ENCODE data around the gene SFT2D1.

The SFT2D1 gene

DNA sequence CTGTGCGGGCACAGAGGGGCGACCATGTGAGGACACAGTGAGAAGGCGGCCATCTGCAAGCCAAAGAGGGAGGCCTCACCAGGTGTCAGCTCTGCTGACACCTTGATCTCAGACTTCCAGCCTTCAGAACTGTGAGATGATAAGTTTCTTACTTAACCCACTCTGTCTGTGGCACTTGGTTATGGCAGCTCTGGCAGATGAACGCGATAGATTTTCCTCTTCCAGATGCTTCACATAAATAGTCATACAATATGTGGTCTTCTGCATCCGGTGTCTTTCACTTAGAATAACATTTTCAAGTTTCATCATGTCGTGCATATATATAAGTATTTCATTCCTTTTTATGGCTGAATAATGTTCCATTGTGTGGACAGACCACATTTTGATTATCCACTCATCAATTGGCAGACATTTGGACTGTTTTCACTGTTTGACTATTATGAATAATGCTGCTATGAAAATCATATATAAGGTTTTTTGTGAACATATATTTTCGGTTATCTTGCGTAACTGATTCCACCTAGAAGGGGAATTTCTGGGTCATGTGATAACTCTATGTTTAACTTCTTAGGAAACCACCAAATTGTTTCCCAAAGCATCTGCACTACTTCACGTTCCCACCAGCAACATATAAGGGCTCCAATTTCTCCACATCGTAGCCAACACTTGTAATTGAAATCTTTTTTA lies 64.3 kb downstream of the SFT2D1 start:
- DNase-seq (ENCODE audit: low read depth, low spot score), result no peak

GRCh38 chr6:166277018-166277417 lies 65.3 kb downstream of the SFT2D1 start:
- DNase-seq (ENCODE audit: low read depth, low spot score), result no peak

DNA sequence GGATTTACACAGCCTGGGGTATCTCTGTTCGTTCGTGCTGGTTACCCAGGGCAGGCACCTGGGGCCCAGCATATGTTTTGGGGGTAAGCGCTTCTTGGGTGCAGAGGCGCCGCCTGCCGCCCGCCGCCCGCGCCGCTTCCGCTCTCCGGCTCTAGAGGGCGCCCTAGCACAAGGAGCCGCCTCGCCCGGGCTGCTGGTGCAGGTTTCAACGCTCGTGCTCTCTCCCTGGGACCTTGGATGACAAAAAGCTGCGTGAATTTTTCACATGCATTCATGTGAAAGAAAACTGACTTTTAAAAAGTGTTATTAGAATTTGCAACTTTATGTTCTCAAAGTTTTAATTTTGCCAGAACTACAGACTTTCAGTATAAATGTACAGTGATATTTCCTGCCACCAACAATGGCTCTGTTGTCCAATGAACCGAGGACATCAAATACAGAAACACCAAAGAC lies 66.6 kb downstream of the SFT2D1 start:
- no peak for DNase-seq (ENCODE audit: low read depth, low spot score)

DNA sequence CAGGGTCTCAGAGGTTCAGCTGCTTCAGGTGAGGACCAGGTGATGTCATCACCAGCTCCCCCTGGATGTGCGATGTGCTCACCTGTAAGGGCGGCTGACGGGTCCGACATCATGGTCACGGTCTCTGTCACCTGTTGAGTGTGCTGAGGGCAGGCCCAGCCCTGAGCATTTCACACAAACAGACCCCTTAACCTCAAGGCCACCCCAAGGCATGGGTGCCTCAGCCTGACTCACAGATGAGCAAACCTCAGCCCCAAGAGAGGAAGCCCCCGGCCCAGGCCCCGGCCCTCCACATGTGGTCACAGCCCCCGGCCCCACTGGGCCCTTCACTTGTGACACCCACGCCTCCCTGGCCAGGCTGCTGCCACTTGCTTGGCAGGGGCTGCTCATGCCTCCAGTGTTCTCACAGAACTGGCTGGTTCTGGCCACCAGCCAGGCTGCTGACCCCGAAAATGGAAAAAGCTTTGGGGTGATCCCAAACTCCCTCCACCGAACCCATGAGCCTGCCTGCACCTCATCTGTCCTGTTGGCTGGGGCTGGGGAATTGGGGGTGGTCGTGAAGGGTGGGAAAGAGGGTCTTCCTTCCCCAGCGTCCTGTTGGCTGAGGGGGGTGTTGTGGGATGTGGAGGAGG lies 67.5 kb downstream of the SFT2D1 start:
- DNase-seq (ENCODE audit: low read depth, low spot score), result no peak

GRCh38 chr6:166274163-166274562 lies 68.2 kb downstream of the SFT2D1 start:
- DNase-seq (ENCODE audit: low read depth, low spot score), result no peak

DNA sequence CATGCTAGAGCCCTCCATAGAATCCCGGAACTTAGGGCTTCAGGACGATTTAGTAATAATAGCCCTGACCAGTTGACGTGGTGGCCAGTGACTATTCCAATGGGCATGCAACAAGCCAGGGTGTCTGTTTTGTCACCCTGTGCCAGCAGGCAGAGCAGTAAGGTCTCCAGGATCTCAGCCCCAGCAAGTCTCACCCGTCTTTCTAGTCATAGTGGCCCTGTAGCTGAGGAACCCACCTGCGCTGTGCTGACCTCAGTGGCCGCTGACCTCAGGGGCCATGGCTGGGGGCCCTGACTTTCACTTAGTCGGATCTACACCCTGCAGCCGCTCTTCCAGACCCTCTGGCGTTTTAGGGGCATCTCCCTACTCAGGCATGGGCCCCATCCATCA lies 71.0 kb downstream of the SFT2D1 start:
- DNase-seq (ENCODE audit: low read depth, low spot score), result no peak

GRCh38 chr6:166270706-166271375 lies 71.5 kb downstream of the SFT2D1 start:
- no peak for DNase-seq (ENCODE audit: low read depth, low spot score)
